ENCODE measurements around the gene PPFIA4.

- no peak for TF ChIP-seq CTCF (IDR thresholded peaks at IDR 0.05; ENCODE audit: insufficient read depth, low read depth, low read length)
- no peak for TF ChIP-seq EZH2 (IDR thresholded peaks at IDR 0.05; ENCODE audit: insufficient read depth, low read length)
Observed at GRCh38 chr1:203077956-203078355, 51.7 kb downstream of the PPFIA4 start.
